ENCODE results near the gene LRMDA.

GRCh38 chr10:76036962-76037361 lies 605.5 kb downstream of the LRMDA start:
- TF ChIP-seq, protein P1, sequence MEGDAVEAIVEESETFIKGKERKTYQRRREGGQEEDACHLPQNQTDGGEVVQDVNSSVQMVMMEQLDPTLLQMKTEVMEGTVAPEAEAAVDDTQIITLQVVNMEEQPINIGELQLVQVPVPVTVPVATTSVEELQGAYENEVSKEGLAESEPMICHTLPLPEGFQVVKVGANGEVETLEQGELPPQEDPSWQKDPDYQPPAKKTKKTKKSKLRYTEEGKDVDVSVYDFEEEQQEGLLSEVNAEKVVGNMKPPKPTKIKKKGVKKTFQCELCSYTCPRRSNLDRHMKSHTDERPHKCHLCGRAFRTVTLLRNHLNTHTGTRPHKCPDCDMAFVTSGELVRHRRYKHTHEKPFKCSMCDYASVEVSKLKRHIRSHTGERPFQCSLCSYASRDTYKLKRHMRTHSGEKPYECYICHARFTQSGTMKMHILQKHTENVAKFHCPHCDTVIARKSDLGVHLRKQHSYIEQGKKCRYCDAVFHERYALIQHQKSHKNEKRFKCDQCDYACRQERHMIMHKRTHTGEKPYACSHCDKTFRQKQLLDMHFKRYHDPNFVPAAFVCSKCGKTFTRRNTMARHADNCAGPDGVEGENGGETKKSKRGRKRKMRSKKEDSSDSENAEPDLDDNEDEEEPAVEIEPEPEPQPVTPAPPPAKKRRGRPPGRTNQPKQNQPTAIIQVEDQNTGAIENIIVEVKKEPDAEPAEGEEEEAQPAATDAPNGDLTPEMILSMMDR (IDR thresholded peaks at IDR 0.05) = no peak
- no peak for TF ChIP-seq EZH2 (IDR thresholded peaks at IDR 0.05)

Measured in neural progenitor cell (in vitro differentiated cells).